HK-2 (cell line): Measurements from ENCODE around the gene ACVR1C.
A peak's percentile ranks its signal among the peaks of the same experiment; 100 is the strongest.

Source experiments
- DNase-seq: peaks from one replicate; pipeline ENCODE4 v3.0.0-alpha.2; 2018; ENCODE audit not compliant: unreplicated experiment

Gene ACVR1C

DNA sequence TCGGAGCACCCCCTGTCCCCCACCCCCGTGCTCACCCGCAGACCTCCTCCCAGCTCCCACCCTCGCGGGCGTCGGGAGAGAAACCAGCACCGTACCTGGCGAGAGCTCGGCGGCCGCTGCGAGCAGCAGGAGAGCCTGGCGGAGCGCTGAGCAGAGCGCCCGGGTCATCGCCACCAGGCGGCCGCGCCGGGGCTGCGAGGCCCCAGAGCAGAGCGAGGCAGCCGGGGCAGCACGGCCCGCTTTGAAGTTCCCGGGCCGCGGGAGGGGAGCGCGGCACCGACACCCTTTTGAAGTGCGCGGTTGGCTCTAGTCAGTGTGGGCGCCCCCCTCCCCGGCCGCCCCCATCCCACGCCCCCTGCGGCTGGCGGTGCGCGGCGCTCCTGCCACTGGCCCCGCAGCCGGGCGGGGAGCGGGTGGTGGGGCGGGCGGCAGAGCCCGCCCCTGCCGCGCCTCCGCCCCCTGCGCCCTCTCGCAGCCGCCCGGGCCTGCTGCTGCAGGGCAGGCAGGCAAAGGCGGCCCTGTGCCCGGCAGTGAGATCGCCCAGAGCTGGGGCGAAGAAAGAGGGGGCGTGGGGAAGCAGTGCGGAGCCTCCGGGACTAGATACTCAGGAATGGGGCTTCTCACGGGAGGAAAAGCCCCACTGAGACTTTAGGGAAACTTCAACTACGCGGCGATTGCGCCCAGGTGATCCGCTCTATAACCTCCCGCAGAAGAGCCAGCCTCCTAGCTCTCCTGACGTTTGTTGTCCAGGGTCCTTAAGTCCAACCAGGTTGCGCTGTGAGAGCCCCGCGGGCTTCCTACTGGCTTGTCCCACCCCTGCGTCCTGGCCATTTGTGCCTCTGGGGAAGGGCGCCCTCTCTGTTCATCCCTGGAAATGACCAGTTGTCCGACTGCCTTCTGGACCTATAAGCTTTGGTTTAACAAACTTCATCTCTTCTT is at the start of gene ACVR1C:
Gene ACVR1C (minus strand): TSS at position 388 of the 939 bp plus-strand sequence. CDS start 220 bp downstream, at position 168.
- peak; percentile 69 for DNase-seq

DNA sequence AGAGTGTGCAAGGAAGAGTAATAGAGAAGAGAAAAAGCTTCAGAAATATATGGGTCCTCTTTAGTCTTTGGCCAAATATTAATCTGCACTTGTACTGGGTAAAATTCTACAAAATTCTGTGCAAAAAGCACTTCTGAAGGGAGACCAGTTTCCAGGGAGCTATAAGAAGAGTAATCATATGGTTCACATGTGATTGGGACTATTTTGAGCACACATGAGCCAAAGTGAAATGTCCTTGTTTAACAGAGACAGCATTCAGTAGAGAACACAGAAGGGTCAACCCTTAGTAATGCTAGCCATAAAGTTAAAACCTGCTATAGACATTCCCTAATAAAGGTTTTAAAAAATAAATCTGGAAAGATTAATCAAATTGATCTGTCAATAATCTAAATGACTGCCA is 49.3 kb upstream of the ACVR1C start:
- DNase-seq, result no peak

DNA sequence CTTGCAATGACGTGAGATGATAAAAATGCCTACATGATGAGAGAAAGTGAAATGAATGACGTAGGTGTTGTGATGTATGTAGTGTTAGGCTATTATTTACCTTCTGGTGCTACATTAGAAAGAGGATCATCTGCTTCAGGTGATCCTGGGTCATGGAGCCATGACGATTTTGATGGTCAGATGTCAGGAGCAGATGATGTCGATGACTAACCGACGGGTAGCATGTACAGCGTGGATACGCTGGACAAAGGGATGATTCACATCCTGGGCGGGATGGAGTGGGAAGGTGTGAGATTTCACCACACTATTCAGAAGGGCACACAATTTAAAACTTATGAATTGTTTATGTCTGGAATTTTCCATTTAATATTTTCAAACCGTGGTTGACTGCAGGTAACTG is 43.5 kb upstream of the ACVR1C start:
- DNase-seq, result peak; percentile 18

- DNase-seq, result no peak
These were observed 33.7 kb upstream of the ACVR1C start for GRCh38 chr2:157662401-157662800.

GRCh38 chr2:157661776-157662175 is 33.1 kb upstream of the ACVR1C start:
- no peak for DNase-seq

DNA sequence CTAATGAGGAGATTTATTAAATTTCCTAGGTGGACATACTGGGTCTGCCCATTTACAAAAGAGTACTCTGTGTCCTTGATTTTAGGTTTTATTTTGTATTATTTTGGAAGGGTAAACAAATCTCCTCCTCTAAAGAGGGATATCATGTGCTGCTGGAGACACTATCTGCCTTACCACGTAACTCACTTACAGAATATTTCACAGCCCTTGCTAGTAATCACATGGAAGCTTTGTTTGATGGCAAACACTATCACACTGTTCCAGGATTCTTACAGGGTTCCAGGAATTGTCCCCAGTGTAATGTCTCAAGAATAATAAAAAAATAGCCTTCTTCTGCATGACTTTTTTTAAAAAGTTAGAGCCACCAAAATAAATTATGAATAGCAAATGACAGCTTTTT is 29.2 kb upstream of the ACVR1C start:
- no peak for DNase-seq

GRCh38 chr2:157657101-157657500 is 28.4 kb upstream of the ACVR1C start:
- DNase-seq, result no peak

DNA sequence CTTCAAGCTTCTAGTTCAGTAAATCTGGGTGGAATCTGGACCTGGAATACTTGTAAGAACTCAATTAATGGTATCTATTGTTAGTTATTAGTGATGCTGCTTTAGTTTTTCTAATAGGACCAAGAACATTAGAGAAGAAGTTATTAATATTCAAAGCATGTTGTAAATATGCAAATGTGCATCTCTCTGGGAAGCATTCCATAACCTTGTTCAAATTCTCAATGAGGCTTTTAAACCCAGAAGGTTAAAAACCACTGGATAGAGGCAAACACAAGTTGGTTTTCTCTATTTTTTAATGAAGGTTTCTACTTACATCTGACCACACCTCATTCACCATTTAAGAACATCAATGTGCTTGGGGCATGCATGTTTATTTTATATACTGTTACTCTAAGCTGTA is 16.1 kb upstream of the ACVR1C start:
- DNase-seq, result no peak

GRCh38 chr2:157631861-157632260 is 3.2 kb upstream of the ACVR1C start:
- no peak for DNase-seq

DNA sequence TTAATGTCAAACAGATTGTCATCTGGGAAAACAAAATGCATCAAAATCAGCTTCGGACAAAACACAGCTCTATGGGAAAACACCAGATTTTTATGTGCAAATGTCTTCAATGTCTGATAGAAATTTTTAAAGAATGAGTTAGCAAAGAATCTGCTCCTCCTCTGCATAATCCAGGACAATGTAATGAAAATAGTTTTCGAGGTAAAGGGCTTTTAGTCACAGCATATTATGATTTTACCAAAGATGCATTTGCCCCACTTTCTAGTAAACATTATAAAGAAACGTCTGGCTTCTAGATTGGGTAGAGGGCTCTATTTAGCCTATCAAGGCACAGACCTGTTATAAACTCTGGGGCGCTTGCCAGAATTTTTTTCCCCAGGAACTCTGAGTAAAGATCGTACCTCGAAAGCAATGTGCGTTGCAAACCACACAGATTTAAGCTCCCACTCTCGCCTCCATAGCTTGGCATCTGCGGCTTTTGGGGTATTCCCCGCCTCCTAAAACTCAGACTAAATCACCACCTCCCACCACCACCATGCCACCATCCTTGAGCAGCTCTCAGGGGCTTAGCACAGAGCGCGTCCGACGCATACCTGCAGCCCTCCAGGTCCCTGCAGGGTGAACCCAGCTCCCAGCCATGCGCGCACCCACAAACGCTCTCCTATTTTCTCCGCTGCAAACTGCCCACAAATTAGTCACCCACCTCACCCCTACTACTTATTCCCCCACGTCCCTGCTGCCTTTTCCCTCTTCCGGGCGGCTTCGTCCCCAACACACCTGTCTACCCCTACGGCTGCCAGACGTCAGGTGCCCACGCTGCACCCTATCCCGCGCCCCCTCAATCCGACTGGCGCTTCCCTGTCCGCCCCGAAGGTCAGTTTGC is 829 bp downstream of the ACVR1C start:
- DNase-seq, result no peak

DNA sequence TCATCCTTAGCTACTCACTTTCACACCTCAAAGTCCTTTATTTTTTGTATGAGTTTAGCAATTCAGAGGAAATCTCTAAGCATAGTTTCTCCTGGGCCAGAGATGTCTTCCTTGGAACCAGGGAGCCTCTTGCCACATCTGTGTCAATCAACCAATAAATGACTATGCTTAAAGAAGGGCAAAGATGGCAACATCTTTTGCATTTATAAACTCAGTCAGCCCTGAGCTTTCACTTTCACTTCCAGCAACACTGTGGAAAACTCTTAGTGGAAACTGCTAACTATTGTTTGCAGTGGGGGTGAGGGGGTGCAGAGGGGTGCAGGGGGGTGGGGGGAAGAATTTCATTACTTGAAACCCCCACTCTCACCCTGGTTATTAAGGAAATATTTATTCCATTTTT is 3.4 kb downstream of the ACVR1C start:
- DNase-seq, result no peak

- no peak for DNase-seq
These were observed 7.7 kb downstream of the ACVR1C start for GRCh38 chr2:157620956-157621355.

GRCh38 chr2:157611726-157612125 is 16.9 kb downstream of the ACVR1C start:
- no peak for DNase-seq

DNA sequence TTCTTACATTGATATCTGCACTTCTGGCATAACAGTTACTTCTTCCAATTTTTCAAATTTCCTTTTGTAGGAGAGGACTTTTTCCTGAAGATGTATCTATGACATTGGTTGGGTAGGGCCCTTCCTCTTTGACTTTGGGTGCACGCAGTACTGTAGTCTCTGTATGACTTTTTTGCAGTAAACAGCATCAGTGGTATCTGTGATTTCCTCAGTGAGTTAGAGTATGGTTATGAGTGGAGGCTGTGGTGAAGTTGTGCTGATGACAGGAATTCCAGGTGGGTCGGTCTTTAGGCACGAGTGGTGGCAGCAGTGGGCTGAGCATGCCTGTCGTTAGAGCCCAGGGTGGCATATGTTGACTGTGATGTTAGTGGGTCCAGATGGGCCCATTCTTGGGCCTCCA is 17.6 kb downstream of the ACVR1C start:
- DNase-seq, result no peak

GRCh38 chr2:157606534-157606933 is 22.1 kb downstream of the ACVR1C start:
- DNase-seq, result no peak

GRCh38 chr2:157603198-157603597 is 25.5 kb downstream of the ACVR1C start:
- DNase-seq, result no peak

DNA sequence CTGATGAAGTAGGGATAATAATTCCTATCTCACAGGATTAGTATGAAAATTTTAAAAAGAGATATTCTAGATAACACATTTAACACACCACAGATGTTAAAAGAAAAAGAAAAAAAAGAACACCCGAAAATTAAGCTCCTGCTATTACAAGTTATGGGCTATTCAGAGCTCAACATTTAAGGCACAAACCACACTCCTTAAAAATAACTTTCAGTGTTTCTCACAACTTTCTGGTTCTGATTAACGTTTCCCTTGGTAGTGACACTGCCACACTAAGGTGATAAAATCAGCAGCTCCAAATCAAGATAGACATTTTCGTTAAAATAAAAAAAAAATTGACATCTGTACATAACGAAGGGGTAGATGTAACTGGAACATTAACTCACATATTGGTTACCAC is 26.9 kb downstream of the ACVR1C start:
- DNase-seq, result no peak

- DNase-seq, result peak; percentile 26
These were observed 31.5 kb downstream of the ACVR1C start for GRCh38 chr2:157596992-157597681.

GRCh38 chr2:157593411-157593810 is 35.3 kb downstream of the ACVR1C start:
- no peak for DNase-seq

- no peak for DNase-seq
These were observed 35.7 kb downstream of the ACVR1C start for GRCh38 chr2:157592948-157593347.

DNA sequence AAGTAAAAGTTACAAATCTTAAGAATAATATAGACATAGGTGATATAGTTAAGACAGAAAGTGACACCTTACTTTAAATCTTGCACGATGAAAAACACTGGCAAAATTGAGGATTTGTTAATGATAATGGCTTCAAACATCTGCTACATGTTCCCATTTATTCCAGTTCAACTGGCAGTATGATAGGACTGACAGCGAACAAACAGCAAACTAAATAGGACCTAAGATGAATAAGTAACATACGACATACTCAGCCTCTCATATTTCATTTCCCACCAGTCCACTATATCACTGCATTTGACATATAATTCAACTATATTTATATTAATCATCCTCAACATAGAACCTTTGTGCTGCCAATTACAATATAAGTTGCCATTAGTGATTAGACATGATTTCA is 36.3 kb downstream of the ACVR1C start:
- DNase-seq, result no peak

GRCh38 chr2:157587576-157587975 is 41.1 kb downstream of the ACVR1C start:
- DNase-seq, result no peak
